ENCODE data around the gene HECW1.

Gene HECW1

DNA sequence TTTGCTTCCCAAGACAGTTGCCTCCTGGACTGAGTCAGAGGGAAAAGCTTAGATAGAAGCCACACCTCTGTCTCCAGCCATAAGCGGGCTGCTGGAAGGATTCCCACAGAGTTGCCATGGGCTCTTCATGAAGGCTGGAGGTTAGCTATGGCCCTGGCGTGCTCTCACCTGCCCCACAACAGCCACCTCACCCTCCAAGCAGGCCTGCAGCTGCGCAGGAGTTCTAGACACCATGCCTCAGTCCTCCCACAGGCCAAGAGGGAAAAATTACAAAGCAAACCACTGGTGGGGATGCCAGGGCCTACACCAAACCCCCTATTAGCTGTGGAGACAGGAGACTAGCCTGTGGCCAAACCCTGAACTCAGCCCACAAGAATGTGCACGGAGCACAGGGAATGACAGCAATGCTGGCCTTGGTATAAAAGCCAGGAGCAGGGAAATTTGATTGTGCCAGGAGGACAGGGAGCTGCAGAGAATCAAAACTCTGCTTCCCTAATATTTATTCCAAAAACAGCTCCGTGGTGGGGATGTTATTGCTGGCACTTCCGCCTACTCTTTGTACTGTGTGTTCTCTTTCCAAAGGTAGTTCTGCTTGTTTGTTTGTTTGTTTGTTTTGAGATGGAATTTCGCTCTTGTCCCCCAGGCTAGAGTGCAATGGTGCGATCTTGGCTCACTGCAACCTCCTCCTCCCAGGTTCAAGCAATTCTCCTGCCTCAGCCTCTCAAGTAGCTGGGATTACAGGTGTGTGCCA lies 410.1 kb downstream of the HECW1 start:
- no peak overlapping the region for H3K27ac Mint-ChIP-seq
- H3K4me1 Mint-ChIP-seq (ENCODE audit: low read depth): no peaks in the 10 kb centered on the region
- no peaks in the 10 kb centered on the region for H3K27me3 Mint-ChIP-seq
- no peaks in the 10 kb centered on the region for H3K9me3 Mint-ChIP-seq
- no peaks in the 10 kb centered on the region for H3K36me3 Mint-ChIP-seq (ENCODE audit: low read depth)
- no peak overlapping the region for H3K4me3 Mint-ChIP-seq
- DNase-seq: no peak

DNA sequence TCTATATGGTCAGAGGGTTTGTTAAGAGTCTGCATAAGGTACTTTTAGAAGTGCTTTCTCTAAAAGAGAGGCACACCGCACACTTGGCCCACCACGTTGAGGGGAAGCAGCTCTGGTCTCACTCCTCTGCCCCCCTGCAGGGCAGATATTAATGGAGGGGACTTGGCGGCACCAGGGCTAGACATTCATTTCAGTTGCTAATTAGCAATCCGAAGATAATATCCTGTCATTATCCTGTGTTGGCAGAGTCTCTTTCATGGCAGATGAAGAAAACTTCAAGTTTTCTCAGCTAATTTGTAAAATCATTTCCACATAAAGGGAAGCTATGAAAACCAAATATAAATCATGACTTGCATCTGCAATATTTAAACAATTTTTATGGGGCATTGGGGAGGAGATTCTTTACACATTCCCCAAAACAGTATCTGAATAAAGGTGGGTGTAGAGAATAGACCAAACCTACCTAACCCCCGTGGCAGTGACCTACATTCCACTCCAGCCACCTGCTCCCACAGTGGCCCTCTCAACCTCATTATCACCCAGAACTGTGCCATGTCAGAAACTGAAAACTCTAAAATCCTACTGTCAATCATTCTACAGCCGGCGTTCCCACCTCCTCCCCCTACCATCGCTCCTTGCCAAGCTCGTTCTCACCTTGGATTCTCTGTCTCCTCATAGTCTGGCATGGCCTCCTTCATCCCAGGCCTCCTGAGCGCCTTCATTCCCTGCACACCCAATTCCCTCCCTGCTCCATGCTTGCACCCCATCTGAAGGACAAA lies 416.3 kb downstream of the HECW1 start:
- Mint-ChIP-seq H3K9me3 (no peaks in the 10 kb centered on the region), H3K27ac (no peak overlapping the region), H3K4me1 (ENCODE audit: low read depth) (no peaks in the 10 kb centered on the region), H3K4me3 (no peak overlapping the region), H3K27me3 (no peaks in the 10 kb centered on the region), H3K36me3 (ENCODE audit: low read depth) (no peaks in the 10 kb centered on the region)
- DNase-seq: no peak

DNA sequence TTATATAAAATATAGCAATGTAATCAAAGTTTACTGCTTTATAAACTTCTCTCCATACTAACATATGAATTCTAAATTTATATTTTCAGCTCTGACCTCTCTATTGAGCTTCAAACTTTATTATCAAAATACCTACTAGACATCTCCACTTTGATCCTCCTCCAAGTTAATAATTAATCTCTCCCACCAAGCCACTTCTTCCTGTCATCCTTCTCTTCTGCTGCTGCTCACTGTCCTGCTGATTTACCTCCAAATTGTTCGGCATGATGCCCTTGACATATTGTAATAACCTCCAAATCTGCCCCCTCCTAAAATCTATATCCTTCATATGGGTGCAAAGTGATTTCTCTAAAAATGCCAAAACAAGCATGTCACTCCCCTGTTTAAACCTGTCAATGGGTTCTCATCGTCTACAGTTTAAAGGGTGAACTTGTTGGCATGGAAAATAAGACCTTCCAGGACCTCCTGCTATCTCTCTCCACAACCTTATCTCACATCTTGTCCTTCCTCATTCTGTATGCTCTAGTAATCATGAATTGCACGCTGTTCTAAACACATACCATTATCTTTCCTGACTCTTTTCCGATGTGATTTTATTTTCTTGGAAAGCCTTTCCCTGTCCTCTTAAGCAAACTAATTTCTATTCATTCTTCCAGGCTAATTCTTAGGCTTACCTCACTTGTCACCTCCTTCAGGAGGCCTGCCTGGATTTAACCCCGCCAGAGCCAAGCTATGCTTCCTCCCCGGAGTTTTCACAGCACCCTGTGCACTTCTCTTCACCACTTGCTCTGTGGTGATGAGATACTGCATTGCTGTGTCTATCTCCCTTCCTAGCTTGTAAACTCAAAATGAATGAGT lies 418.3 kb downstream of the HECW1 start:
- Mint-ChIP-seq H3K36me3 (ENCODE audit: low read depth) (no peaks in the 10 kb centered on the region), H3K27ac (no peak overlapping the region)

DNA sequence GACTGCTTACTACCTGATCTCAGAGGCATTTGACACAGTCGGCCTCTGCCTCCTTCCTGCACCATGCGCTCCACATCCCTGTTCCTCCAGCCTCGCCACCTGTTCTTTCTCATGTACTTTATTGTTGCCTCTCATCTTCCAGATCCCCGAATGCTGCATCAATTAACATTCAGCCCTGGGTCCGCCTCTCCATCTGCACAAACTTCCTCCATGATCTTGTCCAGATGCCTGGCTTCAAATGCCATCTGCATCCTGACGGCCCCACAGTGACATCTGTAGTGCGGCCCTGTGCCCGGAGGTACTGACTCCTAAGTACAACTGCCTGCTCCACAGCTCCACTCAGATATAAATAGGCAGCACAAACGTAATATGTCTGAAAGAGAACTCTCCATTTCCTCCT lies 419.3 kb downstream of the HECW1 start:
- Mint-ChIP-seq H3K9me3 (no peaks in the 10 kb centered on the region), H3K27ac (no peak overlapping the region)

More for the DNA sequence above, 418.3 kb downstream of the HECW1 start:
- Mint-ChIP-seq H3K4me1 (ENCODE audit: low read depth) (no peaks in the 10 kb centered on the region), H3K27me3 (no peaks in the 10 kb centered on the region), H3K4me3 (no peak overlapping the region), H3K9me3 (no peaks in the 10 kb centered on the region)
- DNase-seq: no peak

DNA sequence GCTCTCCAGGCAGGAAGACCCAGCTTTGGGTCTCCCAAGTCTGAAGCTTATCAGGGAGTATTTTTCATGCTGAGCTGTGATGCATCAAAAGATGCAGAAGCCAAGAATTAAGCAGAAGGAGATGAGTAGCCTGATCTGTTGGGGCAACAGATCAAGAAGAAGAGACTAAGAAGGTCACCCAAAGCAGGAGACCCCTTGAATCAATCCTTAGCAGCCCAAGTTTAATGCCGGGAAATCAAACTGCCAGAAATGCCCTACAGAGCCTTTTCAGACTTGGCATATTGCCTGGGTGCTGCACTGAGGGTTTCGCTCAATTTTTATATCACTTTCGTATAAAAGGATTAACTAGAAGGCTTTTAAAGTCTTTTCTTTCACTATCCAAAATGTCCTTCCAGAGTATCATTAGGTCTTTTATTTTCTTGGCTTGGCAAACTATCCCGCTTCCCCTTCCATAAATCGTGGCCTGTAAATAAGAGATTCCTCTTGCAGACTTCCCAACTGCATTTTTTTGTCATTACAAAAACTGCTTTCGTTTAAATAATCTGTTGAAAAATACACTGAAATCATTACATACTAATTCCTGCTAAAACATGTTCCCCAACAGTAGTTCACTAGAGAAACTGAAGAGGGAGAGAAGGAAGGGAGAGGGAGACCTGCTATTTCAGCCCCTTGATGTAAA lies 421.5 kb downstream of the HECW1 start:
- no peak overlapping the region for H3K4me3 Mint-ChIP-seq

More for the DNA sequence above, 419.3 kb downstream of the HECW1 start:
- Mint-ChIP-seq H3K4me1 (ENCODE audit: low read depth) (no peaks in the 10 kb centered on the region), H3K36me3 (ENCODE audit: low read depth) (no peaks in the 10 kb centered on the region), H3K27me3 (no peaks in the 10 kb centered on the region), H3K4me3 (no peak overlapping the region)
- no peak for DNase-seq

DNA sequence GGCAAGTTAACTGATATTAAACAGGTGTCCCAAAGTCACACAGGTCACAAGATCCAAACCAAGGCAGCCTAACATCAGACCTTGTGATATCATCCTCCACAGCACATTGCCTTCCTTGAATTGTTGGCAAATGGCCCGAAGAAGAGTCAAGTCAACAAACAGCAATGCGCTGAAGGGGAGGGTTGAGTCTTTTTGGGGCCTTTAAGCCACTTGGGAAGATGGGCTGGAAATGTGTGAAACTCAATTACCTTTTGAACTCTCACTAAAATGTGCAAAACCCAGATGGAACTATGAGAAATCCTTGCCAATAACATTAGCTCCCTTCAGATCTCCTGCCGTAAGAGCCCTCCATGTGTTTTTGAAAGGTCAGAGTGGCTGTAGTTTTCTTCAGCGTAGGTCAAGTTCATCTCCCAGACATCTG lies 422.6 kb downstream of the HECW1 start:
- Mint-ChIP-seq H3K4me3 (no peak overlapping the region), H3K36me3 (ENCODE audit: low read depth) (no peaks in the 10 kb centered on the region), H3K27me3 (no peaks in the 10 kb centered on the region), H3K27ac (no peak overlapping the region), H3K9me3 (no peaks in the 10 kb centered on the region), H3K4me1 (ENCODE audit: low read depth) (no peaks in the 10 kb centered on the region)
- DNase-seq: no peak

More for the DNA sequence above, 421.5 kb downstream of the HECW1 start:
- no peaks in the 10 kb centered on the region for H3K9me3 Mint-ChIP-seq
- no peak for DNase-seq
- H3K36me3 Mint-ChIP-seq (ENCODE audit: low read depth): no peaks in the 10 kb centered on the region
- H3K4me1 Mint-ChIP-seq (ENCODE audit: low read depth): no peaks in the 10 kb centered on the region
- H3K27ac Mint-ChIP-seq: no peak overlapping the region
- no peaks in the 10 kb centered on the region for H3K27me3 Mint-ChIP-seq

DNA sequence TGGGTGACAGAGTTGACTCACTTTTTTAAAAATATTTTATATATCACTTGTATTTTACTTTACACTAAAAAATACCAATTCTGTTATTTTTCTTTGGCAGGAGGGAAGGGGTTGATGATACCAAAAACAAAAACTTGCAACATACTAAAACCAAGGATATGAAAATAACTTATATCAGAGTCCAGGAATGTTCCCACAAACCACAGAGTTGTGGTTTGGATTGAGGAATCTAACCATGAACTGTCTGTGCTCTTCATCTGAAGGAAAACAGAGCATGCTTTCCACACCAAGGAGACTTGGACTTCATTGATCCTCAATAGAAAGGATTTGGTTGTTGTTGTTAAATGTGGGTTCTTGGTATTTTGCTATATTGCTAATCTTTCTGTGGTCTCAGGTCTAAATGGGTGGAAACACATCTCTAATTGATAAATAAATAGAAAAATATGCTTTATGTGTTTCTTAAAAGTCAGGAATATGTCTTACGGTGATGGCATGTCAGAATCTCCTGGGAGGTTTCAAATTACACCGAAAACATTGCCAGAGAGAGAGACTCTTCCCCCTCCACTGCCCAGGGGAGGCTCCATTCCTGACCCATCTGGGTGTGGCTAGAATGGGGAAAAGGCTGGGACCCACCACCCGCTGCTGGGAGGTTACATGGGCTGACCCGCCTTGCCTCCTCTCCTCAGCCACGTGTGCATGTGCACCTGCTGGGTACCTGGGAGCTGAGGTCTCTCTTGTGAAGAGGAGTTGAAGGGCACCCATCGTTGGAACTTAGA lies 423.6 kb downstream of the HECW1 start:
- DNase-seq: no peak
- H3K9me3 Mint-ChIP-seq: no peaks in the 10 kb centered on the region
- H3K4me1 Mint-ChIP-seq (ENCODE audit: low read depth): no peaks in the 10 kb centered on the region
- no peak overlapping the region for H3K4me3 Mint-ChIP-seq
- H3K36me3 Mint-ChIP-seq (ENCODE audit: low read depth): no peaks in the 10 kb centered on the region
- H3K27ac Mint-ChIP-seq: no peak overlapping the region
- no peaks in the 10 kb centered on the region for H3K27me3 Mint-ChIP-seq

DNA sequence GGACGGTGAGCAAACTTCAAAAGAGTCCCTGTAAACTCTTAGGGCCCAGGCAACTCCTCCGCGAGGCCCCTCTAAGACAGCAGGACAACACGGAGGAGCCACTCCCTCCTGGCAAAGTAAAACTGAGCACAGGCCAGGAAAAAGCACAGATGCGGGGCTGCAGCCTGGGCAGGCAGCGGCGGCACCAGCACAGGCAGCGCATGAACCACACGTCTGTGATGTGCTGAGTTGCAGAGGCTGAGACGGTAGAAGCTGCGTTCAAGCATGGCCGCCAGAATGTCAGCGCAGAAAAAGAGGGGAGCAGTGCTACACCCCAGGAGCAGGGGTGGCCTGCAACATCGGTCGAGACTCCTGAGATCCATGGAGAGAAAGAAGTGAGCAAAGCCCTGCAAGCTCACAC lies 424.3 kb downstream of the HECW1 start:
- H3K27me3 Mint-ChIP-seq: no peaks in the 10 kb centered on the region
- no peaks in the 10 kb centered on the region for H3K4me1 Mint-ChIP-seq (ENCODE audit: low read depth)
- H3K27ac Mint-ChIP-seq: no peak overlapping the region
- no peak overlapping the region for H3K4me3 Mint-ChIP-seq
- H3K36me3 Mint-ChIP-seq (ENCODE audit: low read depth): no peaks in the 10 kb centered on the region
- H3K9me3 Mint-ChIP-seq: no peaks in the 10 kb centered on the region
- no peak for DNase-seq

DNA sequence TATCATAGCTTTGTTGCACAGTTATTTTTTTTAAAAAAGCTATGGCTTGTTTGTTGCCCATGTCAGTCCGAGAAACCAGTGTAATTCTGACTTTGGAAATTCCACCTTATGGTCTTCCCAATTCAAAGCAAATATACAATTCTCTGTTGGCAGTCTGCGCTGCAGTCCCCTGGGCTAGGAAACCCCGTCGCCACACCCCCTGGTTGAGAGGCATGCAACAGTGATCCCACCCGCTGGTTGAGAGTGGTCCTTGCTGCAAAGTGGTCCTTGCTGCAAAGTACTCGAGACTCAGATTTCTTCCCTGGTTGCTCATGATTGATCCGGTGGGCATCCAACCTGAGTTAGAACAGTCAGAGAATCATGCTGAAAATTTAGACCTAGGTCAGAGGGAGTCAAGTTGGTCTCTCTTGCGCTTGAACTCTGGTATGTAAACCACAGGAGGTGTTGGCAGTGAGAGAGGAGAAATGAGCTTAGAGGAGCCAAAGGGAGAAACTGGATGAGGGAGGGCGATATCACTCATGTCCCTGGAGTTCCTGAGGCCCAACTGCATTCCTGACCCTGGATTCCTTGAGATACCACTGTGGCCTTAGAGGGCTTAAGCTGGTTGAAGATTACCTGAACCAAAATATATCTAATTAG lies 425.4 kb downstream of the HECW1 start:
- Mint-ChIP-seq H3K27ac (no peak overlapping the region), H3K27me3 (no peaks in the 10 kb centered on the region), H3K9me3 (no peaks in the 10 kb centered on the region), H3K36me3 (ENCODE audit: low read depth) (no peaks in the 10 kb centered on the region), H3K4me3 (no peak overlapping the region), H3K4me1 (ENCODE audit: low read depth) (no peaks in the 10 kb centered on the region)
- DNase-seq: no peak

DNA sequence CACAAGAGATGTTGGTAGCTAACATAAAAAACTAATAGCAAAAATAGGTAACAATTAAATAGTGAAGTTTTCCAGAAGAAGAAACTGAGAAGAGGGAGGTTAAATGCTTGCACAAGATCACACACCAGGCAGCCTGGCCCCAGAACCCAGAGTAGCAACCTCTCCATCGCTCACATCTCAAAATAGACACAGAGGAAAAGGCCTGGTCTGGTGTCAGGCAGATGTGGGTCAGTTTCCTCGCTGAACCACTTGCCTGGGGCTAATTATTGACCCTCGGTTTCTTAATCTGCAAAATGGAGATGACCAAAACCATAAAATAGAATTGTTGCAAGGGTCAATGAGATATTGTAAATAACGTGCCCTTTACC lies 425.9 kb downstream of the HECW1 start:
- no peaks in the 10 kb centered on the region for H3K4me1 Mint-ChIP-seq (ENCODE audit: low read depth)
- no peaks in the 10 kb centered on the region for H3K9me3 Mint-ChIP-seq
- H3K4me3 Mint-ChIP-seq: no peak overlapping the region
- peaks cover 2% of the 10 kb centered on the region for H3K27me3 Mint-ChIP-seq
- H3K36me3 Mint-ChIP-seq (ENCODE audit: low read depth): no peaks in the 10 kb centered on the region
- no peak for DNase-seq
- no peak overlapping the region for H3K27ac Mint-ChIP-seq

DNA sequence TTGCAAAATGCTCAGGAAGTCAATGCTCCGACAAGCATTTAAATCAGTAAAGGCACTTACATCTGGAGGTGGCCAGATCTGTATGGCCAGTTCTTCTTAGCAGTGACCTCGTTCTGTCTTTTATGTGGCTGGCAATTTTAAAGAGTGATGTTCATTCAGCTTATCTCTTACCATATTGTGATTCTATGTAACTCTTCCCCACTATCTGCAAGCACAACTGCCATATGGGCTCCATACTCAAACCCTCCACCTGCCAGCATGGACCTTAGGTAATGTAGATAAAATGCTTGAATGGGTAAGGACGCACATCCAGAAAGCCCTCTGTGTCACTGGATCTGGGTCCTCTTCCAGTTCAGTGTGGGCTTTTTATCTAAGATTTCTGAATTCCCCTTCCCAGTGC lies 428.0 kb downstream of the HECW1 start:
- Mint-ChIP-seq H3K36me3 (ENCODE audit: low read depth) (no peaks in the 10 kb centered on the region), H3K27me3 (peaks cover 3% of the 10 kb centered on the region), H3K9me3 (no peaks in the 10 kb centered on the region), H3K4me1 (ENCODE audit: low read depth) (no peaks in the 10 kb centered on the region), H3K4me3 (no peak overlapping the region), H3K27ac (no peak overlapping the region)
- no peak for DNase-seq

DNA sequence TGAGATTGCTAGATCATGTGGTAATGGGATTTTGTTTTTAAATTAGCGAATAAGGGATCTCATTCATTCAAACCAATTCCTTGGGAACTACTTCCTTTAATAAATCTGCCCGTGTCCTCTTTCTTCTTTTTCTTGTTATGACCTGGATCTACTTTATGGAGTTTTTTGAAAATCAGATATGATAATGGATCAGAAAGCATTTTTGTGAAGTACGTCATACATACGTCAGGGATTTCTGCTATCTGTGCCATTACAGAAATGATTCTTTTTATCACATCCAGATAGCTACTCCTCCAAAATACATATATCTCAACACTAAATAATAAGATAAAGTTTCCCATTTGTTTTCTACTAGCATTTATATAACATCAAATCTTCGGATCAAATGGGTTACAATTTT lies 430.3 kb downstream of the HECW1 start:
- Mint-ChIP-seq H3K36me3 (ENCODE audit: low read depth) (no peaks in the 10 kb centered on the region), H3K4me3 (no peak overlapping the region), H3K27me3 (peaks cover 6% of the 10 kb centered on the region), H3K9me3 (no peaks in the 10 kb centered on the region), H3K4me1 (ENCODE audit: low read depth) (no peaks in the 10 kb centered on the region), H3K27ac (no peak overlapping the region)
- no peak for DNase-seq

DNA sequence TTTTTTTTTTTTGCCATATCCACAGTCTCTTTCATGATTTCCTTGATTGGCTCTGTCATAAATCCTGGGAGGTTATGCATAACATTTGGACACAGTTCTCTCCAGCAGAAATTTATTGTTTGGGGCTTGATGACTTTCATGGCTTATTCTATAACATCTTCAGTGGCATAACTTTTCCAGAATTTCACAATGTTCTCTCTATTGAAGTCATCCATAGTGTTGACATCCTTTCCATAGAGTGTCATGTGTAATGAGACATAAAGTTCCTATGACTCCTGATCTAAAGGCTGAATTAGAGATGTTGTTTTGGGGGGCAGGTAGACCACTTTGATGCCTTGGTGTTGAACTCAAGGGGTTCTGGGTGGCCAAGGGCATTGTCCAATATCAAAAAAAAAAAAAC lies 433.8 kb downstream of the HECW1 start:
- H3K36me3 Mint-ChIP-seq (ENCODE audit: low read depth): no peaks in the 10 kb centered on the region
- no peak overlapping the region for H3K27ac Mint-ChIP-seq
- H3K9me3 Mint-ChIP-seq: no peaks in the 10 kb centered on the region
- no peak for DNase-seq
- no peaks in the 10 kb centered on the region for H3K4me1 Mint-ChIP-seq (ENCODE audit: low read depth)
- peaks cover 6% of the 10 kb centered on the region for H3K27me3 Mint-ChIP-seq
- H3K4me3 Mint-ChIP-seq: no peak overlapping the region
